HFFc6 (cell line): ENCODE results near the gene SPACA5B. TPM values are rescaled to one million over a fixed set of nuclear protein-coding genes. Genes with fewer than 3 reads are reported as not detected.
"Not testable (repeated sequence)": the region's sequence is repeated elsewhere in the genome, so short reads cannot be mapped to it uniquely, and the experiment has no call there.

ENCODE experiments used
- DNase-seq: peaks from one replicate; pipeline ENCODE4 v3.0.0-alpha.2; 2018
- H3K27ac Mint-ChIP-seq: 2 replicates; pipeline ENCODE4 v1.8.0; 2020; ENCODE audit warnings: mild to moderate bottlenecking, mixed read lengths
- H3K27me3 Mint-ChIP-seq: 2 replicates; pipeline ENCODE4 v1.8.0; 2021; ENCODE audit warnings: mild to moderate bottlenecking, moderate library complexity, mixed read lengths; ENCODE audit not compliant: insufficient read depth
- H3K36me3 Mint-ChIP-seq: 2 replicates; pipeline ENCODE4 v1.8.0; 2021; ENCODE audit warnings: low read depth, mixed read lengths
- H3K4me1 Mint-ChIP-seq: 2 replicates; pipeline ENCODE4 v1.8.0; 2020; ENCODE audit warnings: low read depth, mixed read lengths
- H3K4me3 Mint-ChIP-seq: 2 replicates; pipeline ENCODE4 v1.8.0; 2020; ENCODE audit warnings: mild to moderate bottlenecking, moderate library complexity, mixed read lengths
- H3K9me3 Mint-ChIP-seq: 2 replicates; pipeline ENCODE4 v1.8.0; 2020; ENCODE audit warnings: mild to moderate bottlenecking, mixed read lengths
- long read RNA-seq: library from polyadenylated mRNA; unstranded; transcript quantifications from one replicate; pipeline ENCODE4 v2.0.0, GENCODE V29; 2019
- total RNA-seq, 6 experiments: library from RNA; stranded (reverse); fragmentation: NEBNext Ultra II Directional; extraction: Animal tissue kit (Norgen Biotek cat#: 25700); gene quantifications; 2 replicates in 1 of 6; 3 replicates in 5 of 6; pipeline ENCODE4 v1.2.3, GENCODE V29; 2021
- TF ChIP-seq, protein P1 (sequence below): fragments of 200-600 bp; sonication (generic); IDR thresholded peaks from 2 replicates; pipeline ENCODE4 v1.5.0; 2021; ENCODE audit warnings: antibody characterized with exemption, mild to moderate bottlenecking

SPACA5B gene
- not detected for total RNA-seq
- long read RNA-seq, result 0 reads

DNA sequence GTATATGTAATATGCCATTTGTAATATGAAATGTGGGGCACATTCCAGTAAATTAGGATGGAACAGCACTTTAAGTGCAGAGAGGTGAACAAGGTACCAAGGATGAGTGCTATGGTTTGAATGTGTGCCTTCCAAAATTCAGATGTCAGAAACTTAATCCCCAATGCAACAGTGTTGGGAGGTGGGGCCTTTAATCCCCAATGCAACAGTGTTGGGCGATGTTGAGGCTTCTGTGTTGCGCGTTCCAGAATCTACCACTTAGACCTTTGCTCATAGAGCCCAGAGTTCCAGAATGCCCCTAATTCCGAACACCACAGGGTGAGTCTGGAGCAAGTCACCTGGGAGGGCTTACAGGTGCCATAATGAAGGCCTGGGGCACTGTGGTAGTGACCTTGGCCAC is at the start of gene SPACA5B:
Gene SPACA5B (plus strand): TSS at position 301 of the 400 bp plus-strand sequence. CDS start 62 bp downstream, at position 363.
- not testable (repeated sequence) for H3K4me1 Mint-ChIP-seq, H3K36me3 Mint-ChIP-seq

DNA sequence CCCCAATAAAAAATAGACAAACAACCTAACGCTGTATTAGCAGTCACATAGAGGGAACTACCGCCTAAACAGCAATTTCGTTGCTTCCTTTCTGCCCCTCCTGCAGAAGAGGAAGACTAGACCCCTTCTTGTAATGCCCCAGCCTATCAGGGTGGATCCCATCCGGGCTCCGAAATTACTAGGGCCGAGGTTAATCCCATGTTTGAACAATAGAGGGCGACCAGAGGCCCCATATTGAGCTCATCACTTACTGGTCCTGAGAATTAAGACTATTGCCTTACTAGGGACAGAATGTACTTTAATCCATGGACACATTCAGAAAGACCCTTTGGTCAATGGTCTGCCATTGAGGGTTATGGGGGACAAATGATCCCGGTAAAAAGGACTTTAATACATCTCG is 47.2 kb upstream of the SPACA5B start:
- DNase-seq, result peak; percentile 25
- TF ChIP-seq, protein P1, sequence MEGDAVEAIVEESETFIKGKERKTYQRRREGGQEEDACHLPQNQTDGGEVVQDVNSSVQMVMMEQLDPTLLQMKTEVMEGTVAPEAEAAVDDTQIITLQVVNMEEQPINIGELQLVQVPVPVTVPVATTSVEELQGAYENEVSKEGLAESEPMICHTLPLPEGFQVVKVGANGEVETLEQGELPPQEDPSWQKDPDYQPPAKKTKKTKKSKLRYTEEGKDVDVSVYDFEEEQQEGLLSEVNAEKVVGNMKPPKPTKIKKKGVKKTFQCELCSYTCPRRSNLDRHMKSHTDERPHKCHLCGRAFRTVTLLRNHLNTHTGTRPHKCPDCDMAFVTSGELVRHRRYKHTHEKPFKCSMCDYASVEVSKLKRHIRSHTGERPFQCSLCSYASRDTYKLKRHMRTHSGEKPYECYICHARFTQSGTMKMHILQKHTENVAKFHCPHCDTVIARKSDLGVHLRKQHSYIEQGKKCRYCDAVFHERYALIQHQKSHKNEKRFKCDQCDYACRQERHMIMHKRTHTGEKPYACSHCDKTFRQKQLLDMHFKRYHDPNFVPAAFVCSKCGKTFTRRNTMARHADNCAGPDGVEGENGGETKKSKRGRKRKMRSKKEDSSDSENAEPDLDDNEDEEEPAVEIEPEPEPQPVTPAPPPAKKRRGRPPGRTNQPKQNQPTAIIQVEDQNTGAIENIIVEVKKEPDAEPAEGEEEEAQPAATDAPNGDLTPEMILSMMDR, result peak; percentile 74
- no peak overlapping the region for H3K27ac Mint-ChIP-seq
- H3K9me3 Mint-ChIP-seq, result no peaks in the 10 kb centered on the region
- no peaks in the 10 kb centered on the region for H3K4me1 Mint-ChIP-seq
- no peak overlapping the region for H3K4me3 Mint-ChIP-seq
- no peaks in the 10 kb centered on the region for H3K36me3 Mint-ChIP-seq
- no peaks in the 10 kb centered on the region; the same call in 1 of the 2 replicates for H3K27me3 Mint-ChIP-seq

More for the DNA sequence above, at the start of gene SPACA5B:
- H3K27me3 Mint-ChIP-seq, H3K4me3 Mint-ChIP-seq, H3K9me3 Mint-ChIP-seq, H3K27ac Mint-ChIP-seq, DNase-seq: not testable (repeated sequence)

DNA sequence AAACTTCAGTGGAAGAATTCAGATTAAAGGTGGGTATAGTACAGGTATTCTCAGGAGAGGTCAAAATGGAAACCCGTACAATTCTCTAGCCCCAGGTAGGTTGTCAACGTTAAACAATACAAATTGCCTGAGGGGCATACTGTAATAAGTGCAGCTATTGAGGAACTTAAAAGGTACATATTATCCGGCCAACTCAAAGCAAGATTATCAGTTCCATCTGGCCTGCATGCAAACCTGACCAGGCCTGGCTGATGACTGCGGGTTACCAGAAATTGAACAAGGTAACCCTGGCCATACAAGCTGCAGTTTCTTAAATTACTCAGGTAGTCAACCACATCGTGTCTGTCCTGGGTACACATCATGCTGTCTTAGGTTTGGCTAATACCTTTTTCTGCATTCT is 46.7 kb upstream of the SPACA5B start:
- H3K9me3 Mint-ChIP-seq, result no peaks in the 10 kb centered on the region
- no peak overlapping the region for H3K4me3 Mint-ChIP-seq
- no peak overlapping the region for H3K27ac Mint-ChIP-seq
- DNase-seq, result no peak
- no peaks in the 10 kb centered on the region; the same call in none of the 2 replicates for H3K27me3 Mint-ChIP-seq
- no peaks in the 10 kb centered on the region for H3K4me1 Mint-ChIP-seq
- TF ChIP-seq, protein P1, result no peak
- H3K36me3 Mint-ChIP-seq, result no peaks in the 10 kb centered on the region

DNA sequence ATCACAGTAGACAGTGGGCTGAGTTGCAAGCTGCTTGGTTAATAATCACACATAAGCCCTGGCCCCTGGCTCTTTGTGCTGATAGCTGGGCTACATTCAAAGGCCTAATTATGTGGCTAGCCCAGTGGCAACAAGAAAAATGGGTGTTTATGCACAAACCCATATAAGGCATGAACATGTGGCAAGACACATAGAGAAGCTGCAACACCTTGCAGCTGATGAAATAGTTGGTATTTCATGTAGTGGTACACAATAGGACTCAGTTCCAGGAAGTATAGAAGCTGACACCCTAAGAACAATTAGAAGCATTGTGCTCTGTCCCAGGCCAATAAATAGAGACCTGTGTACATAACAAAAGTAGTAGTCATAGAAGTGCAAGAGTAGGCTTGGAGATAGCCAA is 44.3 kb upstream of the SPACA5B start:
- Mint-ChIP-seq H3K27me3 (peaks cover 6% of the 10 kb centered on the region), H3K36me3 (no peaks in the 10 kb centered on the region), H3K4me3 (no peak overlapping the region), H3K4me1 (no peaks in the 10 kb centered on the region), H3K27ac (no peak overlapping the region), H3K9me3 (no peaks in the 10 kb centered on the region)
- TF ChIP-seq, protein P1, result no peak
- DNase-seq, result no peak

- Mint-ChIP-seq H3K4me3 (no peak overlapping the region), H3K27me3 (peaks cover 6% of the 10 kb centered on the region), H3K36me3 (no peaks in the 10 kb centered on the region), H3K4me1 (no peaks in the 10 kb centered on the region), H3K27ac (no peak overlapping the region), H3K9me3 (no peaks in the 10 kb centered on the region)
- TF ChIP-seq, protein P1, result no peak
- DNase-seq, result no peak
Observed at GRCh38 chrX:48090123-48090522, 40.3 kb upstream of the SPACA5B start.

DNA sequence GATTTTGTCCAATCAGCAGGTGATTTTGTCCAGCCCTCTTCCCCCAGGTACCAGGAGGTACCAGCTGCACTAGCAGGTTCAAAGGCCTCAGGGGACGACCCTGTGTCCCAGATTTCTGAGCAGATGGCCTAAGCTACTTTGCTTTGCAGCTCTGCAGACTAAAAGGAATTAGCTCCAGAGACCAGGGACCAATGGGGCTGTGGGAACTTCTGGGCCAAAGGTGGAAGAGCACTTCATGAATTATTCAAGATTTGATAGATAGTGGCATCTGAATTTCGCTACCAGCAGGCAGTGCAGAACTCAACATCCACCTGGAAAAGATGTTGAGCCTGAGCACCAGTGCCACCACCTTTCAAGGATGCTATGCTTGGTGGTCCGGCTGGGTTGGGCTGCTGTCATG is 37.9 kb upstream of the SPACA5B start:
- H3K9me3 Mint-ChIP-seq, H3K36me3 Mint-ChIP-seq, DNase-seq, H3K27ac Mint-ChIP-seq, H3K4me1 Mint-ChIP-seq, H3K4me3 Mint-ChIP-seq, H3K27me3 Mint-ChIP-seq: not testable (repeated sequence)

- peaks cover 3% of the 10 kb centered on the region; the same call in 1 of the 2 replicates for H3K27me3 Mint-ChIP-seq
- no peak overlapping the region for H3K4me3 Mint-ChIP-seq
- no peaks in the 10 kb centered on the region for H3K4me1 Mint-ChIP-seq
- no peak overlapping the region for H3K27ac Mint-ChIP-seq
- H3K36me3 Mint-ChIP-seq, result no peaks in the 10 kb centered on the region
- H3K9me3 Mint-ChIP-seq, result no peaks in the 10 kb centered on the region
- no peak for DNase-seq
- TF ChIP-seq, protein P1, result no peak
Observed at GRCh38 chrX:48101443-48101842, 29.0 kb upstream of the SPACA5B start.
